Keratinocyte (primary cell): ENCODE data around the gene SMLR1. TPM values are rescaled to one million over a fixed set of nuclear protein-coding genes. Genes with fewer than 3 reads are reported as not detected.

Experiments
- DNase-seq: peaks from one replicate; pipeline ENCODE4 v3.0.0-alpha.2; 2011; ENCODE audit warnings: low read depth, missing footprints, low spot score
- FAIRE-seq: peaks from 2 replicates; lab custom pipeline; 2011; peaks lifted over from hg19 to GRCh38; lab: Jason Lieb, UNC
- H2AFZ ChIP-seq: 2 replicates; pipeline ENCODE4 v1.6.0; 2012; ENCODE audit warnings: low read length, control low read depth, inconsistent platforms; ENCODE audit not compliant: control insufficient read depth
- H3K27ac ChIP-seq: 2 replicates; pipeline ENCODE4 v1.5.1; 2011; ENCODE audit warnings: low read length; ENCODE audit not compliant: control insufficient read depth, insufficient read depth
- H3K27me3 ChIP-seq: 3 replicates; pipeline ENCODE4 v1.6.0; 2011; ENCODE audit warnings: low read length; ENCODE audit not compliant: control insufficient read depth, insufficient read depth; ENCODE audit errors: extremely low read depth
- H3K36me3 ChIP-seq, 2 experiments: 2 replicates in 1 of 2; 3 replicates in 1 of 2; pipeline ENCODE4 v1.5.1; 2011; ENCODE audit warnings: low read length in 2 of 2, mild to moderate bottlenecking in 1 of 2; ENCODE audit not compliant: control insufficient read depth in 2 of 2, insufficient read depth in 2 of 2; ENCODE audit errors: extremely low read depth in 1 of 2
- H3K4me1 ChIP-seq: 3 replicates; pipeline ENCODE4 v1.5.1; 2011; ENCODE audit warnings: low read length; ENCODE audit not compliant: control insufficient read depth, insufficient read depth; ENCODE audit errors: extremely low read depth
- H3K4me2 ChIP-seq: 3 replicates; pipeline ENCODE4 v1.6.0; 2011; ENCODE audit warnings: low read depth, low read length; ENCODE audit not compliant: control insufficient read depth, insufficient read depth; ENCODE audit errors: extremely low read depth
- H3K4me3 ChIP-seq, 3 experiments: fragments of 200-600 bp in 1 of 3; sonication (generic) in 1 of 3; 2 replicates in 2 of 3; 3 replicates in 1 of 3; pipeline ENCODE4 v1.5.1; 2011 to 2016; ENCODE audit warnings: low read length in 3 of 3, mild to moderate bottlenecking in 3 of 3, control low read depth in 2 of 3, inconsistent platforms in 1 of 3, low read depth in 1 of 3, mixed read lengths in 1 of 3, mixed run types in 1 of 3, moderate library complexity in 1 of 3; ENCODE audit not compliant: control insufficient read depth in 2 of 3, insufficient read depth in 2 of 3; ENCODE audit errors: extremely low read depth in 1 of 3
- H3K79me2 ChIP-seq: 2 replicates; pipeline ENCODE4 v1.6.0; 2012; ENCODE audit warnings: low read length; ENCODE audit not compliant: control insufficient read depth, insufficient read depth
- H3K9ac ChIP-seq: 3 replicates; pipeline ENCODE4 v1.6.0; 2011; ENCODE audit warnings: low read length; ENCODE audit not compliant: control insufficient read depth, insufficient read depth; ENCODE audit errors: extremely low read depth
- H3K9me1 ChIP-seq: 3 replicates; pipeline ENCODE4 v1.6.0; 2011; ENCODE audit warnings: low read length; ENCODE audit not compliant: control insufficient read depth, insufficient read depth; ENCODE audit errors: extremely low read depth
- H3K9me3 ChIP-seq: 2 replicates; pipeline ENCODE4 v1.5.1; 2012; ENCODE audit warnings: low read depth, low read length; ENCODE audit not compliant: control insufficient read depth
- H4K20me1 ChIP-seq: 3 replicates; pipeline ENCODE4 v1.6.0; 2011; ENCODE audit warnings: low read length; ENCODE audit not compliant: control insufficient read depth, insufficient read depth; ENCODE audit errors: extremely low read depth
- CTCF ChIP-seq, 3 experiments: IDR thresholded peaks in 1 of 3; conservative IDR thresholded peaks in 1 of 3; optimal IDR thresholded peaks in 1 of 3; 2 replicates in 2 of 3; 3 replicates in 1 of 3; pipeline versions ENCODE3 to v1.5.1; 2011; ENCODE audit warnings: low read length in 3 of 3, mild to moderate bottlenecking in 3 of 3, moderate library complexity in 2 of 3, control low read depth in 1 of 3, inconsistent platforms in 1 of 3; ENCODE audit not compliant: insufficient read depth in 2 of 3; ENCODE audit errors: extremely low read depth in 1 of 3
- EZH2 ChIP-seq: IDR thresholded peaks from one replicate; pipeline ENCODE4 v1.6.1; 2012; ENCODE audit warnings: inconsistent platforms, mild to moderate bottlenecking, low read length, moderate library complexity
- dilution Hi-C: fragments of 300-500 bp; cut with MboI; formaldehyde crosslinking; loops from one replicate; pipeline ENCODE4 v1.7.0; 2020; ENCODE audit warnings: low sequenced_read_pairs; ENCODE audit not compliant: extremely low pct_ligation_motif_present
- polyA plus RNA-seq, 5 experiments: library from polyadenylated mRNA; depleted of rRNA in 3 of 5; stranded (reverse) in 3 of 5; stranded (forward) in 1 of 5; unstranded in 1 of 5; fragments of >200 nt; gene quantifications; 1 replicate in 1 of 5; 2 replicates in 3 of 5; 3 replicates in 1 of 5; pipeline versions ENCODE4 v1.2.1 to v1.2.3, GENCODE V29; 2011 to 2012; ENCODE audit warnings: missing spikeins in 2 of 5, low read depth in 1 of 5, low replicate concordance in 1 of 5

SMLR1 gene
- polyA plus RNA-seq, 1 donor (not counting 4 experiments of a cell fraction or from before 2014, with no cell fraction given): not detected

- no peaks in the 10 kb centered on the region for H3K4me1 ChIP-seq
- H3K4me2 ChIP-seq: no peak overlapping the region
- no peak overlapping the region for H3K27ac ChIP-seq
- H3K9ac ChIP-seq: no peak overlapping the region
- H3K79me2 ChIP-seq: no peaks in the 10 kb centered on the region
- dilution Hi-C loops: no loop called here
- H2AFZ ChIP-seq: no peak overlapping the region
- no peaks in the 10 kb centered on the region for H3K9me3 ChIP-seq
- no peak for DNase-seq
- H3K9me1 ChIP-seq: no peaks in the 10 kb centered on the region
- H4K20me1 ChIP-seq: no peaks in the 10 kb centered on the region
- H3K36me3 ChIP-seq: no peaks in the 10 kb centered on the region
- no peaks in the 10 kb centered on the region for H3K27me3 ChIP-seq
- no peak overlapping the region for H3K4me3 ChIP-seq
- TF ChIP-seq CTCF (optimal IDR thresholded peaks at IDR 0.05 in 1 of 3, IDR thresholded peaks at IDR 0.05 in 1 of 3, conservative IDR thresholded peaks at IDR 0.05 in 1 of 3; ENCODE audit: extremely low read depth in 1 of 3, insufficient read depth in 2 of 3, low read length in 3 of 3) (no peak), EZH2 (no peak)
- FAIRE-seq: no peak
Measured at GRCh38 chr6:130838250-130838860, 11.1 kb downstream of the SMLR1 start.

- no peaks in the 10 kb centered on the region for H4K20me1 ChIP-seq
- no peak overlapping the region for H3K4me2 ChIP-seq
- no peaks in the 10 kb centered on the region for H3K9me3 ChIP-seq
- H3K4me1 ChIP-seq: no peaks in the 10 kb centered on the region
- no peaks in the 10 kb centered on the region for H3K36me3 ChIP-seq
- H3K4me3 ChIP-seq: no peak overlapping the region
- no peaks in the 10 kb centered on the region for H3K27me3 ChIP-seq
- dilution Hi-C loops: no loop called here
- H2AFZ ChIP-seq: no peak overlapping the region
- H3K9me1 ChIP-seq: no peaks in the 10 kb centered on the region
- FAIRE-seq (no peak), DNase-seq (no peak)
- TF ChIP-seq CTCF (optimal IDR thresholded peaks at IDR 0.05 in 1 of 3, IDR thresholded peaks at IDR 0.05 in 1 of 3, conservative IDR thresholded peaks at IDR 0.05 in 1 of 3; ENCODE audit: extremely low read depth in 1 of 3, insufficient read depth in 2 of 3, low read length in 3 of 3): no peak
- TF ChIP-seq EZH2: no peak
- no peak overlapping the region for H3K9ac ChIP-seq
- no peaks in the 10 kb centered on the region for H3K79me2 ChIP-seq
- H3K27ac ChIP-seq: no peak overlapping the region
Measured at GRCh38 chr6:130838951-130839350, 11.7 kb downstream of the SMLR1 start.
